GM12801 (cell line): ENCODE measurements around the gene NRCAM.

ENCODE experiments used
- CTCF ChIP-seq: IDR thresholded peaks from one replicate; pipeline ENCODE4 v1.5.1; 2011; ENCODE audit warnings: control low read depth; ENCODE audit not compliant: insufficient read length; ENCODE audit errors: extremely low read depth

The NRCAM gene

GRCh38 chr7:108455998-108456677 is at the start of gene NRCAM:
TSS of gene NRCAM (minus strand) at chr7:108456436. CDS start at chr7:108240064, 216,372 bp downstream.
- TF ChIP-seq CTCF = no peak

- no peak for TF ChIP-seq CTCF
Observed at GRCh38 chr7:108503112-108504026, 47.1 kb upstream of the NRCAM start.

GRCh38 chr7:108499566-108499965 is 43.3 kb upstream of the NRCAM start:
- no peak for TF ChIP-seq CTCF

- TF ChIP-seq CTCF = no peak
Observed at GRCh38 chr7:108498481-108498880, 42.2 kb upstream of the NRCAM start.

- no peak for TF ChIP-seq CTCF
Observed at GRCh38 chr7:108497082-108497725, 41.0 kb upstream of the NRCAM start.

GRCh38 chr7:108492742-108493141 is 36.5 kb upstream of the NRCAM start:
- TF ChIP-seq CTCF = no peak
